ENCODE measurements around the gene MAST1. TPM values are rescaled to one million over a fixed set of nuclear protein-coding genes. Genes with fewer than 3 reads are reported as not detected.
"Not testable (repeated sequence)": the region's sequence is repeated elsewhere in the genome, so short reads cannot be mapped to it uniquely, and the experiment has no call there.

The MAST1 gene
- 0.13 TPM in 1 of 2 replicates, not detected in the other for total RNA-seq (2014; rRNA removed)
- polyA plus RNA-seq (2012) = 0.34 TPM

DNA sequence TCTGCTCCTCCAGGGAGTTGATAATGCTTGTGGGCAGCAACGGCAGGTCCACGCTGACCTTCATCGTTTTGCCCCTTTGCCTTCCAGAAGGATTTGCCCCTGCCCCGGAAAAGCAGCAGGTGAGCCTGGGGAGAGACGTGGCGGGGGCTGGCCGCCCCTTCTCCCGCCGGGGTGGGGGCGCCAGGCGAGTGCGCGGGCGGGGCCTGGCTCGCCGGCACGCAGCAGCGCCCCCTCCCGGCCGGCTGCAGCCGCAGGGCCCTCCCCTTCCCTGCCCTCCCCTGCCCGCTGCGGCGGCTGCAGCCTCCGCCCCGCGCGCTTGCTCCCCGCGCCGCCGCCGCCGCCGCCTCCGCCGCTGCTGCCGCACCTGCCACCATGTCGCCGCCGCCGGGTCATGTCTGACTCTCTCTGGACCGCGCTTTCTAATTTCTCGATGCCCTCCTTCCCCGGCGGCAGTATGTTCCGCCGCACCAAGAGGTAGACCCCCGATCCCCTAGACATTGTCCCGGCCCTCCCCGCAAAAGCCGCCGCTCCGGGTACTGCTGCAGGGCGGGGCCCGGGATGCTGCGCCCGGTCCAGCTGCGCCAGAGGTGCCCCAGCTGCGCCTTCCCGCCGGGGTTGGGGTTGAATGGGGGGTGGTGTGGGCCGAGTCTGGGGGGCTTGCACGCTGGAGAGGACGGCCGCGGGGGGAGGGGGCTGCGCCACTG lies at the start of gene MAST1:
Gene MAST1, plus strand, starts transcription at position 334 of the 704 bp plus-strand sequence. Its CDS starts 58 bp downstream, at position 392.
- no peak for DNase-seq (ENCODE audit: low read depth)

DNA sequence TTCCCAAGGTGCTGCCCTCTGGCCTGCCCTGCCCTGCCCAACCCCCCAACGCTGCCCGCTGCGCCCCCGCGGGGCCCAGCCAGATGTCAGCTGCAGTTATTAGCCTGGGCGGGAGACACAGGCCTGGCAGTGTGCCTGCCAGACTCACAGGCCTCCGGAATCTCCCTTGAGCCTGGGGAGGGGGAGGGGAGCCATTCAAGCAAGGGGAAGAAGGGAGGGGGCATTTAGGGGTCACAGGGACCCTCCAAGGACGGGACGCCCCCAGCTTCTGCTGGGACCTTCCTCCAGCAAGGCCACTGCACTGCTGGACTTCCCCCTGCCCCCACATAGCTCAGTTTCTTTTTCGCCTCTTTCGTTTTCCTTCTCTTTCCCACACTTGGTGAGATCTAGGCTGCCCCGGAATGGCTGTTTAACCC lies 49.6 kb upstream of the MAST1 start:
- peak; percentile 83 for DNase-seq (ENCODE audit: low read depth)

DNA sequence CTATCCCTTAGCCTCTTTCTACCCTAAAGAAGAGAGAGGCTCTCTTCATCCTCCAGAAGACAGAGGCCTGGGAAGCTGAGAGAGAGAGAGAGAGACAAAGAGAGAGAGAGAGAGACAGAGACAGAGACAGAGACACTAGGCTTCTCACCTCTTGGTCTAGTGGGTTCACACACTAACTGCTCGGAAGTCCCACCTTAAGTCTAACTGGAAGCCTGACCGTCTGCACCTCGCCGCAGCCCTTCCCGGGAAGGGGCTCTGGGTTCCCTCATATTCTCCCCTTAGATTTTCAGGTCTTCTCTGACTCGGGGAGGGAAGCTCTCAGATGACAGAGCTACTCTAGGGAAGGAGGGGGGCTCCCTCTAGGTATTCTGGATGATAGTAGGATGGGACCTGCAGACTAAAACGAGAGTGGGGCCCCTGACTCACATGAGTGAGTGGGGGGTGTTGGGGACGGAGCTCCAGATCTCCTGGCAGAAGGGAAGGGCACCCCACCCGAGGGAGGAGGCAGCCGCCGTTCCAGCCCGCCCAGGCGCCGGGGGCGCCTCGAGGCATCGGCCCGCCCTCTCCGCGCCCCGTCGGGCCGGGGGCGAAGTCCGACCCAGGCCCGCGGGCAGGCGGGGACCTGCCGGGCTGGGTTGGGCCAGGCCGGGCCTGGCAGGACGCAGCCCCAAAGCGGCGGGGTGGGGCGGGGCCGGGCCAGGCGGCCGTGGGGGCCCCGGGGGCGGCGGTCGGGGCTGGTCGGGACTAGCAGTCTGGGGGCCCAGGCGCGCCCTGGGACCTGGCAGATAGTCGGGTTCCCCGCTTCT lies 49.0 kb upstream of the MAST1 start:
- no peak for DNase-seq (ENCODE audit: low read depth)

DNA sequence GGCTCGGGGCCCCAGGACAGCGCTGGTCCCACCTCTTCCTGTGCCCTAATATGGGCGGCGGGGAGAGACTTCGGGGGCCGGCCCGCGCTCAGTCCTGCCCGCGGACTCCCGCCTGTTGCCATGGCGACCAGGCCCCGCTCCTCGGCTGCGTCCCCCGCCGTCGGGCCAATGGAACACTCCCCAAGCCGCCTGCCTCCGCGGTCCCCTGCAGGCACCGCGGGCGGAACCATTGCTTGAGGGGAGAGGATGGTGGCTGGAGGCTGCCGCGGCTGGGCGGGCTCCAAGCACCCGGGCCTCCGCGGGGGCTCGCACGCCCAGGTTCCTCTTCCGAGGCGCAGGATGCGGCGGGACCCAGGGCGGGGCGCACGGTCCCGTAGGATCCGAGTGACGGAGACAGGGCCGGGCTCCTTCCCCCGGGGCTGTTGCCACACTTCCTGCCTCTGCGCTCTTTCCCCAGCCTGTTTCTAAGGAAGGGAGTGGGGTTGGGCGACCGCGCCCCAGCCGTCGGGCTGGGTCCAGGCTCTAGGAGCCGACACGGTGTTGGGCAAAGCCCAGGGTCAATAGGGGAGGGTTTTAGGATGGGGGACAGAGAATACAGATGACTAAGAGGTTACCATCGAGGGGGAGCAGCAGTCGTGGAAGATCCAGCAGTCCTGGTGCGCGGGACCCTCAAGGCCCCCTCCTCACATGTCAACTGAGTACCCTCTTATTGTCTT lies 48.3 kb upstream of the MAST1 start:
- peak; percentile 95 for DNase-seq (ENCODE audit: low read depth)

DNA sequence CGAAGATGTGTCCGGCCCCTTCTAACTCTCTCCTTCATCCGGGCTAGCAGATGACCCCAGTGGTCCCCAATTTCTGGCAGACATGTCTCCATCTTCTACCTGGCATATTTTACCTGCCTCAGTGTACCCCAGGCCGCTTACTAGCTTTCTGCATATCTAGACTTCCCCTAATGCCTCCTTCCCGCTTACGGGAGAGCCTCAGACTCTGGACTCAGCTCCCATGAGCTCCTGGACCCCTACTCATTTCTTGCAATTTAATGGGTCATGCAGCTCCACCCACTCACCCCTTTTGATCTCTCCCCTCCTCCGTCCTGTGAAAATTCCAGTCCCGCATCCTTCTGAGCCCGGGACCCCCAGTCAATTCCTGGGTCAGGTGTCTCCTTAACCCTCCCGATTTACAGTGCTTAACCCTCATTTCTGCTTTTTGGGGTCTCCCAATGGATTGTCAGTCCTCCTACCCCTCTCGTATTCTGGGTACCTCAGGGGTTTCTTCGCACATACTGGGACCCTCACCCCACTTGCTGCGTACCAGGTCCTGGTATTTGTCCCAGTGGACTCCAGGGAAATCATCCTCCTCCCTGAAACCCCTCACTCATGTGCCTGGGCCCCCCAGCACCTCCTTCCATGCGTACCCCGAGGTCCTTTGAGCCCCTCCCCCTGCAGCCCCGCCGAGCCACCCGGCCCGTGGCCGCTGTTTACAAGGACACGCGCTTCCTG lies 47.5 kb upstream of the MAST1 start:
- no peak for DNase-seq (ENCODE audit: low read depth)

DNA sequence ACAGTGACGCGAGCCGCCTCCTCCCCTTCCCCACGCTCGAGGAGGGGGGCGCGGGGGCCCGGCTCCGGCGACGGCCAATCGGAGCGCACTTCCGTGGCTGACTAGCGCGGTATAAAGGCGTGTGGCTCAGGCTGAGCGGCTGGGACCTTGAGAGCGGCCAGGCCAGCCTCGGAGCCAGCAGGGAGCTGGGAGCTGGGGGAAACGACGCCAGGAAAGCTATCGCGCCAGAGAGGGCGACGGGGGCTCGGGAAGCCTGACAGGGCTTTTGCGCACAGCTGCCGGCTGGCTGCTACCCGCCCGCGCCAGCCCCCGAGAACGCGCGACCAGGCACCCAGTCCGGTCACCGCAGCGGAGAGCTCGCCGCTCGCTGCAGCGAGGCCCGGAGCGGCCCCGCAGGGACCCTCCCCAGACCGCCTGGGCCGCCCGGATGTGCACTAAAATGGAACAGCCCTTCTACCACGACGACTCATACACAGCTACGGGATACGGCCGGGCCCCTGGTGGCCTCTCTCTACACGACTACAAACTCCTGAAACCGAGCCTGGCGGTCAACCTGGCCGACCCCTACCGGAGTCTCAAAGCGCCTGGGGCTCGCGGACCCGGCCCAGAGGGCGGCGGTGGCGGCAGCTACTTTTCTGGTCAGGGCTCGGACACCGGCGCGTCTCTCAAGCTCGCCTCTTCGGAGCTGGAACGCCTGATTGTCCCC lies 46.8 kb upstream of the MAST1 start, which contains the start of gene JUNB:
Gene JUNB, plus strand, starts transcription at position 142 of the 706 bp plus-strand sequence. Its CDS starts 286 bp downstream, at position 428.
- peak; percentile 95 for DNase-seq (ENCODE audit: low read depth)

DNA sequence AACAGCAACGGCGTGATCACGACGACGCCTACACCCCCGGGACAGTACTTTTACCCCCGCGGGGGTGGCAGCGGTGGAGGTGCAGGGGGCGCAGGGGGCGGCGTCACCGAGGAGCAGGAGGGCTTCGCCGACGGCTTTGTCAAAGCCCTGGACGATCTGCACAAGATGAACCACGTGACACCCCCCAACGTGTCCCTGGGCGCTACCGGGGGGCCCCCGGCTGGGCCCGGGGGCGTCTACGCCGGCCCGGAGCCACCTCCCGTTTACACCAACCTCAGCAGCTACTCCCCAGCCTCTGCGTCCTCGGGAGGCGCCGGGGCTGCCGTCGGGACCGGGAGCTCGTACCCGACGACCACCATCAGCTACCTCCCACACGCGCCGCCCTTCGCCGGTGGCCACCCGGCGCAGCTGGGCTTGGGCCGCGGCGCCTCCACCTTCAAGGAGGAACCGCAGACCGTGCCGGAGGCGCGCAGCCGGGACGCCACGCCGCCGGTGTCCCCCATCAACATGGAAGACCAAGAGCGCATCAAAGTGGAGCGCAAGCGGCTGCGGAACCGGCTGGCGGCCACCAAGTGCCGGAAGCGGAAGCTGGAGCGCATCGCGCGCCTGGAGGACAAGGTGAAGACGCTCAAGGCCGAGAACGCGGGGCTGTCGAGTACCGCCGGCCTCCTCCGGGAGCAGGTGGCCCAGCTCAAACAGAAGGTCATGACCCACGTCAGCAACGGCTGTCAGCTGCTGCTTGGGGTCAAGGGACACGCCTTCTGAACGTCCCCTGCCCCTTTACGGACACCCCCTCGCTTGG lies 46.1 kb upstream of the MAST1 start:
- peak; percentile 58 for DNase-seq (ENCODE audit: low read depth)

DNA sequence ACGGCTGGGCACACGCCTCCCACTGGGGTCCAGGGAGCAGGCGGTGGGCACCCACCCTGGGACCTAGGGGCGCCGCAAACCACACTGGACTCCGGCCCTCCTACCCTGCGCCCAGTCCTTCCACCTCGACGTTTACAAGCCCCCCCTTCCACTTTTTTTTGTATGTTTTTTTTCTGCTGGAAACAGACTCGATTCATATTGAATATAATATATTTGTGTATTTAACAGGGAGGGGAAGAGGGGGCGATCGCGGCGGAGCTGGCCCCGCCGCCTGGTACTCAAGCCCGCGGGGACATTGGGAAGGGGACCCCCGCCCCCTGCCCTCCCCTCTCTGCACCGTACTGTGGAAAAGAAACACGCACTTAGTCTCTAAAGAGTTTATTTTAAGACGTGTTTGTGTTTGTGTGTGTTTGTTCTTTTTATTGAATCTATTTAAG lies 45.4 kb upstream of the MAST1 start:
- DNase-seq (ENCODE audit: low read depth) = no peak

DNA sequence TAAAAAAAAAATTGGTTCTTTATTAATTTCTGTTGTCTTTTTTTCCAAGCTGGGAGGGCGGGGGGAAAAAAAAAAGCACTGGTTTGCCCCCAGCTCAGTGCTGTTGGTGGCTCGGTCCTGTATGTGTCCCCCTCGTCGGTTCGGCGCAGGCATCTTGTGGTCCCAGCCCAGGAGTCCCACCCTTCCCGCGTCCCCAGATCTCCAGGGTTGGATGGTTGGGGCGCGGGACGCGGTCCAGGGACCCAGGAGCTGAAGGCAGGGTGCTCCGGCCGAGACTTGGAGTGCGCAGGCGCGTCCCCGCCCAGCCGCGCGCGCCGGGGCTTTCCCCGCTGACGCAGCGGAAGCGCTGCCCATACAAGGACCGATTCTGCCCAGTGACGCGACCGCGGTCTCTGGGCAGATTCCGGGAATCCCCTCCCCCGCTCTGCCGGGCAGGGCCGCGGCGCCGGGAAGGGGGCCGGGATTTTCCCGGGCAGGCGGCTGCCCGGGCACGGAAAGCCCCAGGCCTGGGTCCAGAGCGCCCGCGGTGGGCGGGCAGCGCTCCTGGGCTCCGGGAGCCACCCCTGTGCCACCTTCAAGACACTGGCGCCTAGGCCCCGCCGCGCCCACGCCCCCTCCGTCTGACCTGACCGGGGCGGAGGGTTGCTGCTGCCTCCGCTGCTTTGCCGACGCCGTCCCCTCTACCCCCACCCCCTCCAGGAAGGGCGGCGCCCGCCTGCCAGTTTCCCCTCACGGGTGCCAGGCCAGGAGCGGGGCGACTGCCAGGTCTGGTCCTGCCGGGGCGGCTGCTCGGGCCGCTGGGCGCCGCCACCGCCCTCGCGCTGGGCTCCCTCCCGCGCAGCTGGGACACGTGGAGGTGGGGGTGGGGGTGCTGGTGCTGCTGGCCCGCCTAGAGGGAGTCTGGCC lies 44.8 kb upstream of the MAST1 start:
- peak; percentile 90 for DNase-seq (ENCODE audit: low read depth)

DNA sequence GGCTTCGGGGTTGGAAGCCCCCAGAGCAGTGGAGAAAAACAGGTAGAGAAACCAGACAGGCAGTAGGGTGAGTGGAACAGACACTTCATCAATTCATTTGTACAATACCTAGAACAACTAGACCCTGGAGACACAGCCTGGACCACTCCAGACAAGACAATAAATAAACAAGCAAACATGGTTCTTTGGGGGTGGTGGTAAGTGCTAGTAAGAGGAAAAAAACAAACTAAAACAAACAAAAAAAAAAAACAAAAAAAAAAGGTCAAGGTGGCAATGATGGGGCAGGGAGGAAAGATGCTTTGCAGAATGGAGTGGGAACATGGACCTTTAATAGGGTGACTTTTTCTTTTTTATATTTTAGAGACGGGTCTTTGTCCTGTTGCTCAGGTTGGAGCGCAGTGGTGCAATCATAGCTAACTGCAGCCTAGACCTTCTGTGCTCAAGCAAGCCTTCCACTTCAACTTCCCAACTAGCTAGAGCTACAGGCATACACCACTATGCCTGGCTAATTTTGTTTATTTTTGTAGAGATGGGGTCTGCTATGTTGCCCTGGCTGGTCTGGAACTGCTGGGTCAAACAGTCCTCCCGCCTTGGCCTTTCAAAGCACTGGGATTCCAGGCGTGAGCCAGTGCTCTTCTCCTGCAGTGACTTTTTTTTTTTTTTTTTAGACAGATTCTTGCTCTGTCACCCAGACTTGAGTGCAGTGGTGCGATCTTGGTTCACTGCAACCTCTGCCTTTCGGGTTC lies 43.9 kb upstream of the MAST1 start:
- DNase-seq (ENCODE audit: low read depth) = no peak

DNA sequence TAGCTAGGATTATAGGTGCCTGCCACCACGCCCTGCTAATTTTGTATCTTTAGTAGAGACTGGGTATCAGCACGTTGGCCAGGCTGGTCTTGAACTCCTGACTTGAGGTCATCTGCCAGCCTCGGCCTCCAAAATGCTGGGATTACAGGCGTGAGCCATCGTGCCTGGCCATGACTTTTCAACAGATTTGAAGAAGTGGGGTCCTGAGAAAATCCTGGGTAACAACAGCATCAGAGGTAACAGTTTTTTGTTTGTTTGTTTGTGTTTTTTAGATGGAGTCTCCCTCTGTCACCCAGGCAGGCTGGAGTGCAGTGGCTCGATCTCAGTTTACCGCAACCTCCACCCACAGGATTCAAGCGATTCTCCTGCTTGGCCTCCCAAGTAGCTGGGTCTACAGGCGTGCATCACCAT lies 43.3 kb upstream of the MAST1 start:
- DNase-seq (ENCODE audit: low read depth) = no peak

DNA sequence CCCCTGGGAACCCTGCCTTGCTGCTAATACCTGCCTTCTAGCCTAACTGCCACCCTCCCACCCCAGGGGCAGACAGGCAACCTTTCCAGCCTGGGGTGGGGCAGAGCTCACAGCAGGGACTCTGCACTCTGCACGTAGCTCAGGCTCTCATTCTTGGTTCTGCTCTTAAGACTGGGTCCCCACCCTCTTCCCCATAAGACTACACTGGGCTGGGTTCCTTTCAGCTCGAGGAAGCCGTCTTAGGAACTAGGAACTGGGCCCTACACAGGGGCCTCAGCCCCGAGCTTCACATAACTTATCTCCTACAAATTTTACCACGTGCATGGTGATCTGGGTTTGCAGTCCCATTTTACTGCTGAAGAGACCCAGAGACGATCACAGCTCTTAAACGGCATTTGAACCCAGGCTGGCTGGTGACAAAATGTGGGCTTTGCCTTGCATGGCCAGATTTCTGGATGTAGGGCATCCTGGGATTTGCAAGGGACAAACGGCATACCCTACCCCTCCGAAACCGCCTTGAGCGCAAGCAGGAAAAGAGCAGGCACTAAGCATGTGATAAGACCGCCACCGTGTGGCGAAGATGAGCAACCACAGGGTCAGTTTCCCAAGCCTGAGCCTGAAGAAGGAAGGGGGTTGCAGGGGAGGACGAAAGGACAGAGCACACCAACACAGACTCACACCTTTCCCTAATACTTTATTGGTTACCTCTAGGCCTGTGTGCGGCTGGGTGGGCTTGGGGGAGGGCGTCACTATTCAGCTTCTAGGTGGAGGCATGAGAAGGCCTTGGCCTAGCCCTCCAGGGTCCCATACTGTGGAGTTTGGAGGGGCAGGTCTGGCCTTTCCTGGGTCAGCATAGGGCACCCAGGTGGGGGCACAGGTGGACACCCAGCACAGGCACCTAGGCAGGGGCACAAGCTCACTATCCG lies 41.9 kb upstream of the MAST1 start:
- peak; percentile 72 for DNase-seq (ENCODE audit: low read depth)

DNA sequence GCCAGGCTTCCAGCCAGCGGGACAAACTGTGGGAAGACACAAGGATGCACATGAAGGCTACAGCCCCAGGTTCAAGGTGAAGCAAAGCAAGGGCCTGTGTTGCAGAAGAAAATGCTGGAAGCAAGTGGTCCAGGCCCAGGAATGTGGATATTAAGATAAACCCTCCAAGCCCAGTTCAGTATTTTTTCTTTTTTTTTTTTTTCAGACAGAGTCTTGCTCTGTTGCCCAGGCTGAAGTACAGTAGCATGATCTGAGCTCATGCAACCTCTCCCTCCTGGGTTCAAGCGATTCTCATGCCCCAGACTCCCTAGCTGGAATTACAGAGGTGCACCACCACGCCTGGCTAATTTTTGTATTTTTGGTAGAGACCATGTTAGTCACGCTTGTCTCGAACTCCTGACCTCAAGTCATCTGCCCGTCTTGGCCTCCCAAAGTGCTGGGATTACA lies 41.2 kb upstream of the MAST1 start:
- DNase-seq (ENCODE audit: low read depth) = no peak

DNA sequence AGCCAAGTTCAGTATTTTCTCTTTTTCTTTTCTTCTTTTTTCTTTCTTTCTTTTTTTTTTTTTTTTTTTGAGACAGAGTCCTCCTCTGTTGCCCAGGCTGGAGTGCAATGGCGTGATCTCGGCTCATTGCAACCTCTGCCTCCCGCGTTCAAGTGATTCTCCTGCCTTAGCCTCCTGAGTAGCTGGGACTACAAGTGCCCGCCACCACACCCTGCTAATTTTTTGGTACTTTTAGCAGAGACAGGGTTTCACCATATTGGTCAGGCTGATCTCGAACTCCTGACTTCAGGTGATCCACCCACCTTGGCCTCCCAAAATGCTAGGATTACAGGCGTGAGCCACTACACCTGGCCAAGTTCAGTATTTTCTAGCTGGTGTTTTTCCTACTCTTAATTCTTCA lies 40.7 kb upstream of the MAST1 start:
- not testable (repeated sequence) for DNase-seq (ENCODE audit: low read depth)

DNA sequence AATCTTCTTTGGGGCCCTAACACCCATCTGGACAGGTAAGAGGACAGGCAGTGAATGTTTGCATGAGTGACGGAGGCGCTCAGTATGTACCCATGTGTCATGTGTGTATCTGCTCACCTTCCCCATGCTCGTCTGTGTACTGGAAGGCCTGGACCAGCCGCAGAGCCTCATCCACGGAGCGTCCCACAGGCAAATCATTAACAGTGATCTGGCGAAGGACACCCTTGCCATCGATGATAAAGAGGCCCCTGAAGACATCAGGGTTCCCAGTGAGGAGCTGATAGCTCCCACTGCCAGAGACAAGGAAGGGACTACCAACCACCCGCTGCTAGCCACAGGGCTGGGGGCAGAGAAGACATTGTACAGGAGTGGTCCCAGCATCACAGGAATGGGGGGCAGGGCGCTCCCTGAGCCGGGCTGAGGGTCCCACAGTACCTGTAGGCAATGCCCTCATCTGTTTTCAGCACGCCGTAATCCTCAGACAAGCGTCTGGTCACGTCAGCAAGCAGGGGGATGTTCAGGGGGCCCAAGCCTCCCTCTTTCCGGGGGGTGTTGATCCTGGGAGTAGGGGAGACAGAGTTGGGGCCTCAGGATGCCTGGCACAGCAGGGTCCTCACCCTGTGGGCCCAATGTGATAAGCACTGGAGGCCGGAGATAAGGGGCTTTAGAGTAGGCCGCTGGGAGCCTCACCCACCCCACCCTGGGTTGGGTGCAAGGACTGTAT lies 38.4 kb upstream of the MAST1 start:
- no peak for DNase-seq (ENCODE audit: low read depth)

DNA sequence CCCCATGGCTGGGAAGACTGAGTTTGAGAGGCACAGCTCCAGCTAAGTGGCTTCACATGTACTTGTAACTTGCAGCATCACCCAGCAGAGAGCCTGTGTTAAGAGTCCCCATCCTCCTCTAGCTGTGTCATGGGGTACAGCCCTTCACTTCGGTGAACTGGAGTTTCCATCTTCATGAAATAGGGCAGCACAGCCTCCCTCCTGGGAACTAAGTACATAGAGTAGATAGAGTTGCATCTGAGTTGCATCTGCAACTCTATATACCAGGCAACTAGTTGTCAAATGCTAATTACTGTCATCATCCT lies 37.9 kb upstream of the MAST1 start:
- DNase-seq (ENCODE audit: low read depth) = no peak
